Neural cell (in vitro differentiated cells): Measurements from ENCODE around the gene CCDC148. TPM values are rescaled to one million over a fixed set of nuclear protein-coding genes. Genes with fewer than 3 reads are reported as not detected.

Experiments used
- H2AFZ ChIP-seq: fragments of 200-600, 300-800 bp; sonication (generic), shearing (Covaris generic); 2 replicates; pipeline ENCODE4 v1.6.0; 2014; ENCODE audit warnings: low read depth, mild to moderate bottlenecking, antibody characterized with exemption, low read length, moderate library complexity
- H3F3A ChIP-seq: fragments of 200-600 bp; shearing (Covaris generic); 2 replicates; pipeline ENCODE4 v1.6.1; 2016; ENCODE audit warnings: mild to moderate bottlenecking, moderate library complexity, mixed read lengths, antibody characterized with exemption, low read length; ENCODE audit not compliant: insufficient read depth, poor library complexity, severe bottlenecking
- H3K27ac ChIP-seq: fragments of 200-600, 300-800 bp; sonication (generic), shearing (Covaris generic); 2 replicates; pipeline ENCODE4 v1.5.1; 2014; ENCODE audit warnings: mild to moderate bottlenecking, low read length, moderate library complexity
- H3K27me3 ChIP-seq: fragments of 300-800, 200-600 bp; sonication (generic), shearing (Covaris generic); 2 replicates; pipeline ENCODE4 v1.6.0; 2014; ENCODE audit warnings: mild to moderate bottlenecking, low read depth, low read length, moderate library complexity; ENCODE audit not compliant: insufficient read depth
- H3K36me3 ChIP-seq: fragments of 300-800, 200-600 bp; sonication (generic), shearing (Covaris generic); 2 replicates; pipeline ENCODE4 v1.5.1; 2014; ENCODE audit warnings: mild to moderate bottlenecking, antibody characterized with exemption, low read length, moderate library complexity; ENCODE audit not compliant: insufficient read depth
- H3K4me2 ChIP-seq: fragments of 300-800, 200-600 bp; sonication (generic), shearing (Covaris generic); 2 replicates; pipeline ENCODE4 v1.6.0; 2014; ENCODE audit warnings: mild to moderate bottlenecking, low read length
- H3K4me3 ChIP-seq: fragments of 300-800, 200-600 bp; sonication (generic), shearing (Covaris generic); 2 replicates; pipeline ENCODE4 v1.5.1; 2014; ENCODE audit warnings: mild to moderate bottlenecking, low read length, moderate library complexity
- H3K79me2 ChIP-seq: fragments of 200-600 bp; shearing (Covaris generic); replicated peaks from 2 replicates; pipeline ENCODE4 v1.6.0; 2014; ENCODE audit warnings: mild to moderate bottlenecking, low read length, moderate library complexity; ENCODE audit not compliant: insufficient read depth
- H3K9ac ChIP-seq: fragments of 300-800, 200-600 bp; sonication (generic), shearing (Covaris generic); 2 replicates; pipeline ENCODE4 v1.6.1; 2016; ENCODE audit warnings: mild to moderate bottlenecking, low read length, mixed read lengths
- H3K9me2 ChIP-seq: fragments of 200-600 bp; shearing (Covaris generic); 2 replicates; pipeline ENCODE4 v1.6.1; 2016; ENCODE audit warnings: mild to moderate bottlenecking, low read length, mixed read lengths; ENCODE audit not compliant: insufficient read depth
- H3K9me3 ChIP-seq: fragments of 200-600, 300-800 bp; sonication (generic), shearing (Covaris generic); 2 replicates; pipeline ENCODE4 v1.6.1; 2016; ENCODE audit warnings: mild to moderate bottlenecking, mixed run types, low read length, moderate library complexity, mixed read lengths
- H4K20me1 ChIP-seq: fragments of 200-600 bp; shearing (Covaris generic); 2 replicates; pipeline ENCODE4 v1.6.1; 2016; ENCODE audit warnings: mild to moderate bottlenecking, mixed run types; ENCODE audit not compliant: insufficient read depth
- CTCF ChIP-seq: fragments of 450-650 bp; IDR thresholded peaks from 2 replicates; pipeline ENCODE4 v1.5.1; 2014; ENCODE audit warnings: antibody characterized with exemption, mild to moderate bottlenecking, moderate library complexity; ENCODE audit not compliant: poor library complexity, severe bottlenecking
- EP300 ChIP-seq: fragments of 450-650 bp; conservative IDR thresholded peaks from 2 replicates; pipeline ENCODE4 v1.6.1; 2014; ENCODE audit warnings: antibody characterized with exemption, mild to moderate bottlenecking, moderate library complexity; ENCODE audit not compliant: poor library complexity, severe bottlenecking
- EZH2 ChIP-seq: fragments of 200-600, 300-800 bp; shearing (Covaris generic), sonication (generic); IDR thresholded peaks from 2 replicates; pipeline ENCODE4 v1.6.1; 2014; ENCODE audit warnings: antibody characterized with exemption, low read length, borderline replicate concordance, mild to moderate bottlenecking; ENCODE audit not compliant: insufficient read depth, poor library complexity, severe bottlenecking
- MXI1 ChIP-seq: fragments of 450-650 bp; conservative IDR thresholded peaks from 2 replicates; pipeline ENCODE4 v1.6.1; 2014; ENCODE audit warnings: antibody characterized with exemption, mild to moderate bottlenecking; ENCODE audit not compliant: poor library complexity, severe bottlenecking
- POLR2AphosphoS5 ChIP-seq: IDR thresholded peaks from 2 replicates; pipeline ENCODE4 v1.6.1; 2012
- RAD21 ChIP-seq: fragments of 450-650 bp; conservative IDR thresholded peaks from 2 replicates; pipeline ENCODE4 v1.6.1; 2014; ENCODE audit warnings: antibody characterized with exemption, mild to moderate bottlenecking, moderate library complexity
- SMC3 ChIP-seq: fragments of 450-650 bp; conservative IDR thresholded peaks from 2 replicates; pipeline ENCODE4 v1.6.1; 2014; ENCODE audit warnings: antibody characterized with exemption, mild to moderate bottlenecking, moderate library complexity; ENCODE audit not compliant: poor library complexity
- TAF1 ChIP-seq: IDR thresholded peaks from 2 replicates; pipeline ENCODE4 v1.6.1; 2012; ENCODE audit warnings: low read depth
- polyA plus RNA-seq: library from polyadenylated mRNA; depleted of rRNA; stranded (reverse); fragments of >200 nt; gene quantifications from 2 replicates; pipeline ENCODE4 v1.2.3, GENCODE V29; 2014
- TF ChIP-seq, protein P1 (sequence below): IDR thresholded peaks from 2 replicates; pipeline ENCODE4 v1.6.1; 2012; ENCODE audit warnings: borderline replicate concordance

CCDC148 gene
- polyA plus RNA-seq, 1 donor from 2014 or later, result 1.8 TPM

- Histone ChIP-seq H3K79me2 (no peaks in the 10 kb centered on the region), H3F3A (no peaks in the 10 kb centered on the region), H3K27me3 (no peaks in the 10 kb centered on the region), H3K9me2 (no peaks in the 10 kb centered on the region), H3K4me2 (no peak overlapping the region), H3K36me3 (no peaks in the 10 kb centered on the region), H3K9ac (no peak overlapping the region), H3K27ac (no peak overlapping the region), H3K9me3 (no peaks in the 10 kb centered on the region), H3K4me3 (no peak overlapping the region), H4K20me1 (no peaks in the 10 kb centered on the region), H2AFZ (no peak overlapping the region)
- TF ChIP-seq EZH2 (no peak), POLR2AphosphoS5 (no peak), RAD21 (no peak), CTCF (no peak), SMC3 (no peak), MXI1 (no peak), EP300 (no peak), TAF1 (no peak)
- TF ChIP-seq, protein P1, sequence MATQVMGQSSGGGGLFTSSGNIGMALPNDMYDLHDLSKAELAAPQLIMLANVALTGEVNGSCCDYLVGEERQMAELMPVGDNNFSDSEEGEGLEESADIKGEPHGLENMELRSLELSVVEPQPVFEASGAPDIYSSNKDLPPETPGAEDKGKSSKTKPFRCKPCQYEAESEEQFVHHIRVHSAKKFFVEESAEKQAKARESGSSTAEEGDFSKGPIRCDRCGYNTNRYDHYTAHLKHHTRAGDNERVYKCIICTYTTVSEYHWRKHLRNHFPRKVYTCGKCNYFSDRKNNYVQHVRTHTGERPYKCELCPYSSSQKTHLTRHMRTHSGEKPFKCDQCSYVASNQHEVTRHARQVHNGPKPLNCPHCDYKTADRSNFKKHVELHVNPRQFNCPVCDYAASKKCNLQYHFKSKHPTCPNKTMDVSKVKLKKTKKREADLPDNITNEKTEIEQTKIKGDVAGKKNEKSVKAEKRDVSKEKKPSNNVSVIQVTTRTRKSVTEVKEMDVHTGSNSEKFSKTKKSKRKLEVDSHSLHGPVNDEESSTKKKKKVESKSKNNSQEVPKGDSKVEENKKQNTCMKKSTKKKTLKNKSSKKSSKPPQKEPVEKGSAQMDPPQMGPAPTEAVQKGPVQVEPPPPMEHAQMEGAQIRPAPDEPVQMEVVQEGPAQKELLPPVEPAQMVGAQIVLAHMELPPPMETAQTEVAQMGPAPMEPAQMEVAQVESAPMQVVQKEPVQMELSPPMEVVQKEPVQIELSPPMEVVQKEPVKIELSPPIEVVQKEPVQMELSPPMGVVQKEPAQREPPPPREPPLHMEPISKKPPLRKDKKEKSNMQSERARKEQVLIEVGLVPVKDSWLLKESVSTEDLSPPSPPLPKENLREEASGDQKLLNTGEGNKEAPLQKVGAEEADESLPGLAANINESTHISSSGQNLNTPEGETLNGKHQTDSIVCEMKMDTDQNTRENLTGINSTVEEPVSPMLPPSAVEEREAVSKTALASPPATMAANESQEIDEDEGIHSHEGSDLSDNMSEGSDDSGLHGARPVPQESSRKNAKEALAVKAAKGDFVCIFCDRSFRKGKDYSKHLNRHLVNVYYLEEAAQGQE, result no peak
Measured at GRCh38 chr2:158204741-158205165, 251.8 kb downstream of the CCDC148 start.

DNA sequence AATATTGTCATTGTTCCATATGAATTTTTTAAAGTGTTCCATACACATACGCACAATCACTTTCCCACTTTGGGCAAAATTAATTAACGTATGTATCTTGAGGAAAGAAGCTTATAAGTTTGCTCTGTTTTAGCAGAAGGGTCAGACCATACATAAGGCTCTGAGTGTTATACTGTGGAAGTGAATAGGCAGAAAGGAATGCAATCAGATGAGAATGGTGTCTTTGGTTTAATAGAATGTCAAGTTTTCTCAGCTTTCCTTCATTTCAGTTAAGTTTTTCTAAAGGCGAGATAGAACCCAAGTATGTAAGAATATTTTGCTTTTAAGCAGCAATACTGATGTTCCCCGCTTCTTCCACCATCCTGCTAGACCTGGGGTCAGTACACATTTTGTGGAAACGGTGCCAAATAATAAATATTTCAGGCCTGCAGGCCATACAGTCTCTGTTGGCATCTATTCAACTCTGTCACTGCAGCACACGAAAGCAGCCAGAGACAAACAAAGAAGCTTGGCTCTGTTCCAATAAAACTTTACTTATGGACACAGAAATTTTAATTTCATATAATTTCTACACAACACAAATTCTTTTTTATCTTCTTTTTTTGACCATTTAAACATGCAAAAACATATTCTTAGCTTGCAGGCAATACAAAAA, 254.3 kb downstream of the CCDC148 start:
- Histone ChIP-seq H4K20me1 (no peaks in the 10 kb centered on the region), H3K9ac (no peak overlapping the region), H2AFZ (no peak overlapping the region), H3K36me3 (no peaks in the 10 kb centered on the region), H3K27ac (no peak overlapping the region), H3K79me2 (no peaks in the 10 kb centered on the region), H3K9me2 (no peaks in the 10 kb centered on the region), H3K4me2 (no peak overlapping the region), H3F3A (no peaks in the 10 kb centered on the region), H3K4me3 (no peak overlapping the region), H3K27me3 (no peaks in the 10 kb centered on the region), H3K9me3 (no peaks in the 10 kb centered on the region)
- no peak for TF ChIP-seq POLR2AphosphoS5
- no peak for TF ChIP-seq TAF1
- TF ChIP-seq, protein P1, result no peak
- no peak for TF ChIP-seq MXI1
- no peak for TF ChIP-seq RAD21
- no peak for TF ChIP-seq CTCF
- TF ChIP-seq EZH2, result no peak
- TF ChIP-seq EP300, result no peak
- no peak for TF ChIP-seq SMC3
